ENCODE measurements around the gene NUP133.

DNA sequence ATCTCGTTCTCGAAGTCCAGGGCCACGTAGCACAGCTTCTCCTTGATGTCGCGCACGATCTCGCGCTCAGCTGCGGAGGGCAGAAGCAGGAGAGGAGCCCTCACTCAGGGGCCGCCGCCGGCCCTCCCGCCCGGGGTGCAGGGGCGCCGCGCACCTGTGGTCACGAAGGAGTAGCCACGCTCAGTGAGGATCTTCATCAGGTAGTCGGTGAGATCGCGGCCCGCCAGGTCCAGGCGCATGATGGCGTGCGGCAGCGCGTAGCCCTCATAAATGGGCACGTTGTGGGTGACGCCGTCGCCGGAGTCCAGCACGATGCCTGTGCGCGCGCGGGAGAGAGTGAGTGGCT is 76.1 kb downstream of the NUP133 start:
- TF ChIP-seq, protein P1, sequence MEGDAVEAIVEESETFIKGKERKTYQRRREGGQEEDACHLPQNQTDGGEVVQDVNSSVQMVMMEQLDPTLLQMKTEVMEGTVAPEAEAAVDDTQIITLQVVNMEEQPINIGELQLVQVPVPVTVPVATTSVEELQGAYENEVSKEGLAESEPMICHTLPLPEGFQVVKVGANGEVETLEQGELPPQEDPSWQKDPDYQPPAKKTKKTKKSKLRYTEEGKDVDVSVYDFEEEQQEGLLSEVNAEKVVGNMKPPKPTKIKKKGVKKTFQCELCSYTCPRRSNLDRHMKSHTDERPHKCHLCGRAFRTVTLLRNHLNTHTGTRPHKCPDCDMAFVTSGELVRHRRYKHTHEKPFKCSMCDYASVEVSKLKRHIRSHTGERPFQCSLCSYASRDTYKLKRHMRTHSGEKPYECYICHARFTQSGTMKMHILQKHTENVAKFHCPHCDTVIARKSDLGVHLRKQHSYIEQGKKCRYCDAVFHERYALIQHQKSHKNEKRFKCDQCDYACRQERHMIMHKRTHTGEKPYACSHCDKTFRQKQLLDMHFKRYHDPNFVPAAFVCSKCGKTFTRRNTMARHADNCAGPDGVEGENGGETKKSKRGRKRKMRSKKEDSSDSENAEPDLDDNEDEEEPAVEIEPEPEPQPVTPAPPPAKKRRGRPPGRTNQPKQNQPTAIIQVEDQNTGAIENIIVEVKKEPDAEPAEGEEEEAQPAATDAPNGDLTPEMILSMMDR (IDR thresholded peaks at IDR 0.05) = no peak
- TF ChIP-seq POLR2A (IDR thresholded peaks at IDR 0.05) = no peak

All from lower leg skin (tissue), 3 donors.